AG09309 (cell line): ENCODE results near the gene BTRC.

Experiments used
- DNase-seq: peaks from one replicate; pipeline ENCODE4 v3.0.0-alpha.2; 2010; ENCODE audit warnings: low read depth
- H3K4me3 ChIP-seq: 2 replicates; pipeline ENCODE4 v1.5.1; 2011; ENCODE audit warnings: mild to moderate bottlenecking, low read depth, low read length, moderate library complexity; ENCODE audit not compliant: control insufficient read depth
- CTCF ChIP-seq: IDR thresholded peaks from 2 replicates; pipeline ENCODE4 v1.5.1; 2011; ENCODE audit warnings: mild to moderate bottlenecking, low read depth, low read length, inconsistent platforms; ENCODE audit not compliant: insufficient read depth, control insufficient read depth; ENCODE audit errors: missing control alignments

The BTRC gene

GRCh38 chr10:101494650-101495049 is 140.7 kb downstream of the BTRC start:
- no peak for TF ChIP-seq CTCF
- no peak for DNase-seq
- no peak overlapping the region for H3K4me3 ChIP-seq

GRCh38 chr10:101495324-101495925 is 141.5 kb downstream of the BTRC start:
- peak; percentile 30 for TF ChIP-seq CTCF
- no peak for DNase-seq

GRCh38 chr10:101504438-101504837 is 150.5 kb downstream of the BTRC start:
- TF ChIP-seq CTCF: no peak
- no peak for DNase-seq
- H3K4me3 ChIP-seq: no peak overlapping the region

More at GRCh38 chr10:101495324-101495925, 141.5 kb downstream of the BTRC start:
- no peak overlapping the region for H3K4me3 ChIP-seq

GRCh38 chr10:101506829-101507661 is 153.1 kb downstream of the BTRC start:
- DNase-seq: no peak
- H3K4me3 ChIP-seq: no peak overlapping the region
- no peak for TF ChIP-seq CTCF

GRCh38 chr10:101507828-101508227 is 153.9 kb downstream of the BTRC start:
- DNase-seq: no peak

GRCh38 chr10:101511938-101512337 is 158.0 kb downstream of the BTRC start:
- no peak for TF ChIP-seq CTCF
- no peak for DNase-seq

More at GRCh38 chr10:101507828-101508227, 153.9 kb downstream of the BTRC start:
- TF ChIP-seq CTCF: no peak
- H3K4me3 ChIP-seq: no peak overlapping the region

More at GRCh38 chr10:101511938-101512337, 158.0 kb downstream of the BTRC start:
- no peak overlapping the region for H3K4me3 ChIP-seq
